ENCODE results near the gene PTPRK.

DNA sequence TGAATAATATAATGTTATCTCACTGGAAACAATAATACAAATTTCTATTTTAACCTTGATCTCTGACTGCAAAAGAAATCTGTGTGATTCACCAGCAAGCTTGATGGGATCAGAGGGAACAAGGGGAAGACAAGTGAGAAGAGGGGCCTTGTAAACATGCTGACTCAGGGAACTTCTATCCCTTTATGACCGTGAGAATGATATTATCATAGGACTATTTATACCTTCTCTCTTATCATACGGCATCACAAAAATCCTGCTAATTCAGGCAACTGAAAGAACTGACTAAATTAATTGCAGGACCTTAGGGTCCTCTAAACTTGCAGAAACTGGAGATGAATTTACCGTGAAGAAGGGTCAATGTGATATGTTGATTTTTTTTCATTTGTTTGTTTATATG, 173.3 kb downstream of the PTPRK start:
- TF ChIP-seq, protein P1, sequence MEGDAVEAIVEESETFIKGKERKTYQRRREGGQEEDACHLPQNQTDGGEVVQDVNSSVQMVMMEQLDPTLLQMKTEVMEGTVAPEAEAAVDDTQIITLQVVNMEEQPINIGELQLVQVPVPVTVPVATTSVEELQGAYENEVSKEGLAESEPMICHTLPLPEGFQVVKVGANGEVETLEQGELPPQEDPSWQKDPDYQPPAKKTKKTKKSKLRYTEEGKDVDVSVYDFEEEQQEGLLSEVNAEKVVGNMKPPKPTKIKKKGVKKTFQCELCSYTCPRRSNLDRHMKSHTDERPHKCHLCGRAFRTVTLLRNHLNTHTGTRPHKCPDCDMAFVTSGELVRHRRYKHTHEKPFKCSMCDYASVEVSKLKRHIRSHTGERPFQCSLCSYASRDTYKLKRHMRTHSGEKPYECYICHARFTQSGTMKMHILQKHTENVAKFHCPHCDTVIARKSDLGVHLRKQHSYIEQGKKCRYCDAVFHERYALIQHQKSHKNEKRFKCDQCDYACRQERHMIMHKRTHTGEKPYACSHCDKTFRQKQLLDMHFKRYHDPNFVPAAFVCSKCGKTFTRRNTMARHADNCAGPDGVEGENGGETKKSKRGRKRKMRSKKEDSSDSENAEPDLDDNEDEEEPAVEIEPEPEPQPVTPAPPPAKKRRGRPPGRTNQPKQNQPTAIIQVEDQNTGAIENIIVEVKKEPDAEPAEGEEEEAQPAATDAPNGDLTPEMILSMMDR (IDR thresholded peaks at IDR 0.05): no peak
- no peak for TF ChIP-seq POLR2A (IDR thresholded peaks at IDR 0.05)

Data from suprapubic skin (tissue), 3 donors.